HL-60 (cell line): ENCODE data around the gene ANP32D.

Source experiments
- POLR2AphosphoS5 ChIP-seq: IDR thresholded peaks from 2 replicates; pipeline ENCODE4 v1.6.1; 2012; ENCODE audit warnings: low read depth
- TF ChIP-seq, protein P1 (sequence below): IDR thresholded peaks from one replicate; pipeline ENCODE4 v1.5.1; 2011; ENCODE audit warnings: low read length, control low read depth, inconsistent platforms; ENCODE audit not compliant: insufficient read depth

GRCh38 chr12:48441069-48441468, 31.3 kb upstream of the ANP32D start:
- TF ChIP-seq, protein P1, sequence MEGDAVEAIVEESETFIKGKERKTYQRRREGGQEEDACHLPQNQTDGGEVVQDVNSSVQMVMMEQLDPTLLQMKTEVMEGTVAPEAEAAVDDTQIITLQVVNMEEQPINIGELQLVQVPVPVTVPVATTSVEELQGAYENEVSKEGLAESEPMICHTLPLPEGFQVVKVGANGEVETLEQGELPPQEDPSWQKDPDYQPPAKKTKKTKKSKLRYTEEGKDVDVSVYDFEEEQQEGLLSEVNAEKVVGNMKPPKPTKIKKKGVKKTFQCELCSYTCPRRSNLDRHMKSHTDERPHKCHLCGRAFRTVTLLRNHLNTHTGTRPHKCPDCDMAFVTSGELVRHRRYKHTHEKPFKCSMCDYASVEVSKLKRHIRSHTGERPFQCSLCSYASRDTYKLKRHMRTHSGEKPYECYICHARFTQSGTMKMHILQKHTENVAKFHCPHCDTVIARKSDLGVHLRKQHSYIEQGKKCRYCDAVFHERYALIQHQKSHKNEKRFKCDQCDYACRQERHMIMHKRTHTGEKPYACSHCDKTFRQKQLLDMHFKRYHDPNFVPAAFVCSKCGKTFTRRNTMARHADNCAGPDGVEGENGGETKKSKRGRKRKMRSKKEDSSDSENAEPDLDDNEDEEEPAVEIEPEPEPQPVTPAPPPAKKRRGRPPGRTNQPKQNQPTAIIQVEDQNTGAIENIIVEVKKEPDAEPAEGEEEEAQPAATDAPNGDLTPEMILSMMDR: no peak
- TF ChIP-seq POLR2AphosphoS5: no peak
